HAP-1 (cell line): Measurements from ENCODE around the gene CLIC5.

ENCODE experiments used
- DNase-seq, 2 experiments: peaks; one replicate each; pipeline ENCODE4 v3.0.0-alpha.2; 2016 to 2020; ENCODE audit warnings: low spot score in 2 of 2
- H3K27me3 ChIP-seq: fragments of 250-450 bp; sonication (Bioruptor Pico); 2 replicates; pipeline ENCODE4 v1.5.1; 2020; ENCODE audit warnings: low read depth, mild to moderate bottlenecking, moderate library complexity
- H3K36me3 ChIP-seq: fragments of 250-450 bp; sonication (Bioruptor Pico); replicated peaks from 2 replicates; pipeline ENCODE4 v1.5.1; 2020; ENCODE audit warnings: mild to moderate bottlenecking
- H3K4me1 ChIP-seq: fragments of 250-450 bp; sonication (Bioruptor Pico); 2 replicates; pipeline ENCODE4 v1.5.1; 2020; ENCODE audit warnings: mild to moderate bottlenecking
- H3K4me3 ChIP-seq: fragments of 250-450 bp; sonication (Bioruptor Pico); 2 replicates; pipeline ENCODE4 v1.5.1; 2020; ENCODE audit warnings: mild to moderate bottlenecking, moderate library complexity
- H3K9me3 ChIP-seq: fragments of 250-450 bp; sonication (Bioruptor Pico); 2 replicates; pipeline ENCODE4 v1.5.1; 2020; ENCODE audit warnings: mild to moderate bottlenecking, moderate library complexity
- in situ Hi-C: fragments of 300-500 bp; cut with MboI; formaldehyde crosslinking; loops from 3 replicates; pipeline ENCODE4 v1.14.3; 2020; ENCODE audit warnings: low sequenced_read_pairs, inconsistent platforms, mixed read lengths

Gene CLIC5

DNA sequence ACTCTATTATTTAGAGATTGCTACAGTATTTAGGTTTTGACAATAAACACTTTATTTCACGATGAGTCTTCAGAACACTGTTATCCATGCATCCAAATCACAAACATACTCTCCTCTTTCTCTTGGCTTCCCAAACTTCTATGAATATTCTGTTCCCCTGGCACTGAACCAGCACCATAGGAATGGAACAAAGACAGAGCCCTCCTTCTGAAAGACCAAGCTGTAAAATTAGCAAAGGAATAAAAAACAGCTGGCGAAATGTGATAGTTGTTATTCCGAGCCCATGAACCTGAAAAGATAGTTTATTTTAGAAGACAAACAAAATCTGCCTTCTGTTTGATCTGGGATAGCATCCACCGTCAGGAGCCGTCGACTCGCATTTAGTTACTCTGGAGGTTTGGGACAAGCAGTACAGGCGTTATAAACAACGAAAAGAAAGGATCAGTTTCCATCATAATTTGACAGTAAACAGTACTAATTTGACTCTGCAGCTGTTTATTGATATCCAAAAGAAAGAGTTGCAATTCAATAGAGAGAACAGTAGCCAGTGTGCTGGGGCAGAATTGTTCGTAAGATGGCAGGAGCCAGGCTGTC, 161.4 kb downstream of the CLIC5 start:
- no peaks in the 10 kb centered on the region for H3K36me3 ChIP-seq
- no peaks in the 10 kb centered on the region for H3K9me3 ChIP-seq
- no peaks in the 10 kb centered on the region for H3K4me1 ChIP-seq
- H3K4me3 ChIP-seq = no peak overlapping the region
- in situ Hi-C loops = no loop called here
- no peaks in the 10 kb centered on the region for H3K27me3 ChIP-seq
- no peak for DNase-seq

- no peak for DNase-seq
- in situ Hi-C loops = no loop called here
- H3K9me3 ChIP-seq = no peaks in the 10 kb centered on the region
- no peaks in the 10 kb centered on the region for H3K27me3 ChIP-seq
- no peaks in the 10 kb centered on the region for H3K4me1 ChIP-seq
- no peak overlapping the region for H3K4me3 ChIP-seq
- no peaks in the 10 kb centered on the region for H3K36me3 ChIP-seq
Observed at GRCh38 chr6:45851034-45851400, 164.6 kb downstream of the CLIC5 start.

DNA sequence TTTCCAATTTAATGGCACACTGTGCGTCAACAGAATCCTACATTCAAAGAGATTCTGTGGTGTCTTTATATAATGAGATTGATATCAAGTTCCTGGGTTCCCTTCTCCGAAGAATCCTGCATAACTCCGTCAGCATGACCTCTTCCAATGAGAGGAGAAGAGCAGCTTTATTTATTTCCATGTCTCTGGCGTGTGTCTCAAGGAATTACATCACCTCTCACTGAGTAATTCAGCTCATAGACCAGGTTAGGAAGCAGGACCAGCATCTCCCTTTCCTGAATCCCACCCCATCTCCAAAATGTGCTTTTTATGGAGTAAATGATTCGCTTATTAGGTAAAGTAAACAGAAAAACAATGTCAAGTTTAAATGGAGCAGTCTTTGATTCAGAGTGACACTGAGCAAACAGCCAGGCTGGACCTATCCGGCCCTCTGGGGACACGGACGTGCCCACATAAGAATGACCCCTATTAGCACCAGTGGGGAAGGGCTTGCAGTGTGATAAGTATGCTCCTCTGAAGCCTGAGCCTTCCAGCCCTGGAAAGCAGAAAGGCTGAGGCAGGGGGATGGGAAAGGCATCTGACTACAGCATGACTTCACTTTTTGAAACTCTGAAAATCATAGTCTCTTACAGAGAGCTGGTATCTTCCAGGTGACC, 165.2 kb downstream of the CLIC5 start:
- Histone ChIP-seq H3K4me1 (no peaks in the 10 kb centered on the region), H3K9me3 (no peaks in the 10 kb centered on the region), H3K4me3 (no peak overlapping the region), H3K36me3 (no peaks in the 10 kb centered on the region), H3K27me3 (no peaks in the 10 kb centered on the region)
- in situ Hi-C loops = no loop called here
- DNase-seq = no peak

- in situ Hi-C loops = no loop called here
- H3K27me3 ChIP-seq = no peaks in the 10 kb centered on the region
- no peaks in the 10 kb centered on the region for H3K4me1 ChIP-seq
- H3K36me3 ChIP-seq = no peaks in the 10 kb centered on the region
- H3K9me3 ChIP-seq = no peaks in the 10 kb centered on the region
- H3K4me3 ChIP-seq = no peak overlapping the region
- DNase-seq = no peak
Observed at GRCh38 chr6:45845567-45845966, 170.1 kb downstream of the CLIC5 start.

DNA sequence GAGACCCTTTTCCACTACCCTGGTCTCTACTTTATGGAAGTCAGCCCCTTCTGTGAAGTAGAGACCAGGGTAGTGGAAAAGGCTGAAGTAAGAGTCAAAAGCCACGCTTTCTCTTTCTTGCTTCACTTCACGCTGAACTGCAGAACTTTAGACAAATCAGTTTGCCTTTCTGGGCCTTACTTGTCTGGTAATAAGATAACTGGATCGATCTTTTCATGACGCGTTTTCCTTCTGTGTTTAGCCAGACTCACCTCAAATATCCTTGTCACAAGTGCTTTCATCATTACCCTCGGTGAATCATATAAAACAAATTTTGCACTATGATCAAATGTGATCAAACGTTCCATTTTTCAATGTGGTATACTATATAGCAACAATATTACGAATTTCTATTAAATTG, 170.7 kb downstream of the CLIC5 start:
- Histone ChIP-seq H3K36me3 (no peaks in the 10 kb centered on the region), H3K9me3 (no peaks in the 10 kb centered on the region), H3K4me1 (no peaks in the 10 kb centered on the region), H3K4me3 (no peak overlapping the region), H3K27me3 (no peaks in the 10 kb centered on the region)
- DNase-seq = no peak
- in situ Hi-C loops = no loop called here

DNA sequence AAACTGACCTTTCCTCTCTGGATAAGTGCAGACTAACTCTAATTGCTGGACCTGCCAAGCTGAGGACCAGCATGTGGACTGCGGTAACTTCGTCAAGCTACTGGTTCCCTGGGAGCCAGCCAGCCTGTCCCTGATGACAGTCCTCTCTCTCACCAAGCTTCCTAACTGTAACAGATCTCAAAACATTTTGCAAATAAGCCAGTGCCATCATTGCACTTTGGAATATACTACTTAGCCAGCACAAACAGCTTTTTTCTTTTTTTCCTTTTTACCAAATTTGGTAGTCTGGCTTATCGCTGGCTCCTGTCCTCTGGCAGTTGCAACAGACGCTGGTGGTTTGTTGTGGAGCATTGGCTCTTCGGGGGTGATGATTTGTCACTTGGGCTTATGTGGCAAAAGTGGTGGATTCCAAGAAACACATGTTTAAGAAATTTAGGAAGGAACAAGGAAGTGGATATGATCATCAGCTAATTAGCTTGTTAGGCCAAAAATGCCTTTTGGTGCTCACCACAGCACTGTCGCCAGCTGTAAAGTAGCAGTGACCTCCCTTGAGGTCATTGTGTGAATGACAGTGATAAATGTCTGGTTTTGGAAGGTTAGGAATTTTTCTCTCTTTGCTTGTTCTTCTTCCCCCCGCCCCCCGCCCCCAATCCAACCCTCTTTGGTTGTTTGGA, 171.7 kb downstream of the CLIC5 start:
- H3K36me3 ChIP-seq = no peaks in the 10 kb centered on the region
- no peaks in the 10 kb centered on the region for H3K27me3 ChIP-seq
- no peaks in the 10 kb centered on the region for H3K9me3 ChIP-seq
- in situ Hi-C loops = no loop called here
- no peak for DNase-seq
- H3K4me3 ChIP-seq = no peak overlapping the region
- no peaks in the 10 kb centered on the region for H3K4me1 ChIP-seq

GRCh38 chr6:45841062-45841461, 174.6 kb downstream of the CLIC5 start:
- Histone ChIP-seq H3K4me1 (no peaks in the 10 kb centered on the region), H3K36me3 (no peaks in the 10 kb centered on the region), H3K9me3 (no peaks in the 10 kb centered on the region), H3K27me3 (no peaks in the 10 kb centered on the region), H3K4me3 (no peak overlapping the region)
- in situ Hi-C loops = no loop called here
- DNase-seq = no peak

DNA sequence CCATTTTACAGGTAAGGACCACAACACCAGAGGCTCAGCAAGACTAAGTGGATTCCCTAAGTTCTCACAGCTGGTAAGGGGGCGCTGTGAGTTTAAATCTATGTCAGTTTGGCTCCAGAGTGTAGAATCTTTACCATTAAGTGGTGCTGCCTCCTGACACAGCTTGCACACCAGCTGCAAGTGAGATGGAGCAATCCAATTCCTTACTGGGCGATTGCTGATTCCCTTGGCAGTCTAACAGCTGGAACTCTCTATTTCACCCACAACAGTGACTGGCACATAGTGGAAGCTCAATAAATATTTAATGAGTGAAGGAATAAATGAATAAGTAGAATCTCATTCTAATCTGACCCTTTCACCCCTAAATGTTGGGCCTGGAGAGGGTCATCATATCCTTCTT, 176.7 kb downstream of the CLIC5 start:
- no peak for DNase-seq
- no peaks in the 10 kb centered on the region for H3K4me1 ChIP-seq
- H3K27me3 ChIP-seq = no peaks in the 10 kb centered on the region
- no peaks in the 10 kb centered on the region for H3K36me3 ChIP-seq
- in situ Hi-C loops = no loop called here
- no peaks in the 10 kb centered on the region for H3K9me3 ChIP-seq
- H3K4me3 ChIP-seq = no peak overlapping the region

GRCh38 chr6:45838451-45838850, 177.2 kb downstream of the CLIC5 start:
- no peak for DNase-seq
- no peaks in the 10 kb centered on the region for H3K27me3 ChIP-seq
- H3K4me1 ChIP-seq = no peaks in the 10 kb centered on the region
- no peaks in the 10 kb centered on the region for H3K9me3 ChIP-seq
- H3K4me3 ChIP-seq = no peak overlapping the region
- H3K36me3 ChIP-seq = no peaks in the 10 kb centered on the region
- in situ Hi-C loops = no loop called here

DNA sequence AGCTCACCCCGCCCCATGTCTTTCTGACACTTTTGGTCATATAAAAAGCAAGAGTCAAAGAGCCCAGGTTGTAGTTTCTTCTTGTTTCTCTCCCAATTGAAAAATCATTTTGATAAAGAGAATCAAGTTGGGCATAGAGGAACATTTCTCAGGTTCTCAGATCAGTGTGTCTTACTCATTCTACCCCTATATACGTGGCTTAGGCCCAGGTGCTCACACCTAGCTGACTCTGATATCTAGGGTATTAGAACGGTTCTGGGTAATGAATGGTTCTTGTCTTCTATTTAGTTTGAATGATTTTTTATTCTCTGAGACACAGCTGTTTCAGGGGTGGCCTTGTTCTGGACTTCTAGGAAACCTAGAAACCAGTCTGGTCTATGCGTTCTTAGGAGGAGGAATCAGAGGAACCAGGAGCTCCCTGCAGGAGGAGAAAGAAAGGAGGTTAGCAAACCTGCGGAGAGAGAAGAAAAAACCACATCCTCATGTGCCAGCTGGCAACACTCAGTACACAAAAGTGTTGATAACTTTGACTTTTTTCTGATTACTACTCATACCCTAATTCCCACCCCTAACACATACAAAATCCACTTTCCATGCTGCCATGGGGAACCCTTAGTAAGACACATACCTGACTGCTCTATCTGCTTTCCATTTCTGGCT, 178.0 kb downstream of the CLIC5 start:
- no peak overlapping the region for H3K4me3 ChIP-seq
- in situ Hi-C loops = no loop called here
- DNase-seq = no peak
- no peaks in the 10 kb centered on the region for H3K9me3 ChIP-seq
- H3K36me3 ChIP-seq = no peaks in the 10 kb centered on the region
- no peaks in the 10 kb centered on the region for H3K27me3 ChIP-seq
- H3K4me1 ChIP-seq = no peaks in the 10 kb centered on the region

DNA sequence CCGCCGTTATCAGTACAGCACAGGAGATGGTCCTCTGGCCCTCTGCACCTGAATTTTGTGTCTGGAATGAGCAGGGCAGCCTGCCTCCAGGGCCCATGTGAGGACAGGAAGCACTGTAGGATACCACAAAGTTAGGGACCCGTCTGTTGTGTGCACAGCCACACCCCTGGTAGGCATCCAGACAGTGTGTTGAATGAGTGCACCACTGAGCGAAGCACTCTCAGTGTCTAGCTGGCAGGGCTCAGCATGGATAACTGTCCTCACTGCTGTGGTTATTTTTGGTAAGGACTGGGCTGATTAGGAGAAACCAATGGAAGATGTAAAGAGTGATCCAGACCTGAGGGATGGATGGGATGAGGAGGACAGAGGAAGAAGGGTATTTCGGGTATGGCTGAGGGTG, 178.7 kb downstream of the CLIC5 start:
- H3K27me3 ChIP-seq = no peaks in the 10 kb centered on the region
- in situ Hi-C loops = no loop called here
- DNase-seq = no peak
- no peaks in the 10 kb centered on the region for H3K4me1 ChIP-seq
- H3K4me3 ChIP-seq = no peak overlapping the region
- H3K36me3 ChIP-seq = no peaks in the 10 kb centered on the region
- H3K9me3 ChIP-seq = no peaks in the 10 kb centered on the region

DNA sequence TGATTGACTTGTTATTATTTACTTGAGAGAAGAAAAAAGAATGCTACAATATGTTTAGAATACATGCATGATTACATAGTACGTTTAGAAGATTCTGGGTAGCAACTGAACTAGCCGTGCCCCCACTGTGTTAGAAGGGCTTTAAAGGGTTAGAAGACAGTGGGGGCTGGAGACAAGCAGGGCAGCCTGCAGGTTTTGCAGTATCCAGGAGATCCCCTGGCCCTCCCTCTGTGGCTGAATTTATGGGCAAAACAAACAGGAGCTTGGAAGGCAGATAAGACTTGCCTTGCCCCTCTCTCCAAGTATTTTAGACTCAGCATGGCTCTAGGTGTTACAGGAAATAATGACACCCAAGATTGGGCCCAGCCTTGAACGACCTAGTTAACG, 179.2 kb downstream of the CLIC5 start:
- in situ Hi-C loops = no loop called here
- no peaks in the 10 kb centered on the region for H3K27me3 ChIP-seq
- H3K9me3 ChIP-seq = no peaks in the 10 kb centered on the region
- H3K4me3 ChIP-seq = no peak overlapping the region
- DNase-seq = no peak
- no peaks in the 10 kb centered on the region for H3K4me1 ChIP-seq
- no peaks in the 10 kb centered on the region for H3K36me3 ChIP-seq

DNA sequence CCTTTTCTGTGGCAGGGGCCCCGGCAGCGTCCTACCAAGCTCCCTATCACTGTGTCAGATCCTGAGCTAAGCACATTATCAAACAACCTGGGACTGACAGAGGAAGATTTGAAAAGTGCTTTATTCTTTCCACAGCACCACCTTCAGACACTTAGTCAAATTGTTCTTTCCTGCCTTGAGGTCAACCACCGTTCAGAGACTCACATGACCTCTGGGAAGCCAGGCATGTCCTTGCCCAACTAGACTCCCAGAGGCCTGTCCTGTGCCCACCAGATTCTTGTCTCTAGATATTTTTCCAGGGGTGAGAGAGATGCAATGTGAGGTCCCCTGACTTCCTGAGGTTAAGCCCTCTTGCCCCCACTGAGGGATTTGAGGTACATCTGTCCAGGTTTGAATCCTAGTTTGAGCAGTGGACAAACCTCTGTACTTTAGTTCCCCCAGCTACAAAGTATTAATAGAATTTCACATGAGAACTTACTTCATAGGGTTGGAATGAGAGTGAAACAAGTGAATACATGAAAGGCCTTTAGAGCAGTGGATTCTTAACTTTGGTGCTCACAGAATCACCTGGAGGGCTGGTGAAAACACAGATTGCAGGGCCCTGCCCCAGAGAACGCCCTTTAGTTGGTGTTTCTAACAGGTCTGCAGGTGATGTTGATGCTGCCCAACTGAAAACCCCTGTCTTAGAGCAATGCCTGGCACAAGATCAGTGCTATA, 179.8 kb downstream of the CLIC5 start:
- in situ Hi-C loops = no loop called here
- H3K4me1 ChIP-seq = no peaks in the 10 kb centered on the region
- no peaks in the 10 kb centered on the region for H3K36me3 ChIP-seq
- no peak for DNase-seq
- H3K27me3 ChIP-seq = no peaks in the 10 kb centered on the region
- H3K4me3 ChIP-seq = no peak overlapping the region
- H3K9me3 ChIP-seq = no peaks in the 10 kb centered on the region

- H3K36me3 ChIP-seq = no peaks in the 10 kb centered on the region
- H3K9me3 ChIP-seq = no peaks in the 10 kb centered on the region
- H3K4me3 ChIP-seq = no peak overlapping the region
- no peaks in the 10 kb centered on the region for H3K27me3 ChIP-seq
- no peaks in the 10 kb centered on the region for H3K4me1 ChIP-seq
- DNase-seq = no peak
- in situ Hi-C loops = no loop called here
Observed at GRCh38 chr6:45832063-45832462, 183.6 kb downstream of the CLIC5 start.
